Fibroblast of skin of right quadriceps (primary cell): Measurements from ENCODE around the gene CCL18.
"Not testable (repeated sequence)": the region's sequence is repeated elsewhere in the genome, so short reads cannot be mapped to it uniquely, and the experiment has no call there.

ENCODE experiments used
- DNase-seq: peaks from one replicate; pipeline ENCODE4 v3.0.0-alpha.2; 2013

Gene CCL18

GRCh38 chr17:36072431-36073121 lies 8.5 kb downstream of the CCL18 start:
- DNase-seq, result peak; percentile 12

- no peak for DNase-seq
Measured at GRCh38 chr17:36074365-36074764, 10.3 kb downstream of the CCL18 start.

DNA sequence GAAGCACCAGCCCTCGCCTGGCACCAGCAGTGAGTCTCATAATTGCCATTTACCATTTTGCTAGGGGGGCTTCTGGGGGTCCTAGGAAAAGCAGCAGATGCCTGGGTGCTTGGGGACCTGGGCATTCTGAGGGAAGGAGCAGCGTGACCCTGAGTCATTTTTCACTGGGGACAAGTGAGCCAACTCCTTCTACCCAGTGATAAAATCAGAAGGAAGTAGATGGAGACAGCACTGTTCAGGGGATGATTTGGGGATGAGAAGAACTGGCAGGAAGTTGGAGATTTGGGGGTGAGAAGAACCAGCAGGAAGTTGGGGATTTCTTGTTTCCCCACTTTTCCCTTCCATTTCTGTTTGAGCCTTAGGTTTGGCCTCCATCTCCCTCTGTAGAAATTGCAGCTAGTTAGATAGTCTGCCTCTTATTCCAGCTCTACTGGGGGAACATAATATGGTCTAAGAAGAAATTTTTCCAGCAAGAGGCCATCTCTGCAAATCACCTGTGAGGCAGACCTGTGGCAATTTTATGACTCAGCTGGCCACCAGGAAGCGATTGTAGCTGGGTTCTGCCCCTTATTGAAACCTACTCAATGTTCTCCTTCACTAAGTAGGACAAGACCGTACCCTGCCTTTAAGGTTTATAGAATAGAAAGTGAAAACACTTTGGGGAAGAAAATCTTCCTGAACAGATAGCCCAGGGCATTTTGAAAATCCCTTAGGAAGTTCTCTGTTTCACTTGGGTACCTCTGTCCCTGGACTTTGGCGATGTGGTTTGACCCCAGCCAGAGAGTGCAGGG lies 17.8 kb downstream of the CCL18 start:
- not testable (repeated sequence) for DNase-seq

- not testable (repeated sequence) for DNase-seq
Measured at GRCh38 chr17:36082482-36083120, 18.5 kb downstream of the CCL18 start.

DNA sequence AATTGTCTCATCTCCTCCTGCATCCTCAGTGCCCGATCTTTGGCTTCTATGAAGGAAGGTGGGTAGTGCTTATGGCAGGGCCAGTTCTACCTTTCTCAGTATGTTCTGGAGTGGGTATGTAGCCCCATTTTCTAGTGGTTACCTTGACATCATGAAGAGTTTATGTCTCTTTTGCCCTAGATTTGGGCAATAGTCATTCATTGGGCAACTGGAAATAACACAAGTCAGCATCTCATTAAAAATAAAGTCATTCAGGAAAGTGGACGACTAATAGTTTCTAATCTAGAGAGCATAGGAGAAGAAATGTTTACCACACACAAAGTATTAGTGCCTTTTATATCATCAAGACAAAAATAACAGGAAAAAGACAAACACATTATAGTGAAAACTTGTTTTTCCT lies 19.6 kb downstream of the CCL18 start:
- not testable (repeated sequence) for DNase-seq

- peak; percentile 1 for DNase-seq
Measured at GRCh38 chr17:36085765-36086164, 21.7 kb downstream of the CCL18 start.

- DNase-seq, result no peak
Measured at GRCh38 chr17:36086791-36087190, 22.7 kb downstream of the CCL18 start.

GRCh38 chr17:36087471-36087870 lies 23.4 kb downstream of the CCL18 start:
- not testable (repeated sequence) for DNase-seq

- not testable (repeated sequence) for DNase-seq
Measured at GRCh38 chr17:36087897-36088572, 24.0 kb downstream of the CCL18 start.

DNA sequence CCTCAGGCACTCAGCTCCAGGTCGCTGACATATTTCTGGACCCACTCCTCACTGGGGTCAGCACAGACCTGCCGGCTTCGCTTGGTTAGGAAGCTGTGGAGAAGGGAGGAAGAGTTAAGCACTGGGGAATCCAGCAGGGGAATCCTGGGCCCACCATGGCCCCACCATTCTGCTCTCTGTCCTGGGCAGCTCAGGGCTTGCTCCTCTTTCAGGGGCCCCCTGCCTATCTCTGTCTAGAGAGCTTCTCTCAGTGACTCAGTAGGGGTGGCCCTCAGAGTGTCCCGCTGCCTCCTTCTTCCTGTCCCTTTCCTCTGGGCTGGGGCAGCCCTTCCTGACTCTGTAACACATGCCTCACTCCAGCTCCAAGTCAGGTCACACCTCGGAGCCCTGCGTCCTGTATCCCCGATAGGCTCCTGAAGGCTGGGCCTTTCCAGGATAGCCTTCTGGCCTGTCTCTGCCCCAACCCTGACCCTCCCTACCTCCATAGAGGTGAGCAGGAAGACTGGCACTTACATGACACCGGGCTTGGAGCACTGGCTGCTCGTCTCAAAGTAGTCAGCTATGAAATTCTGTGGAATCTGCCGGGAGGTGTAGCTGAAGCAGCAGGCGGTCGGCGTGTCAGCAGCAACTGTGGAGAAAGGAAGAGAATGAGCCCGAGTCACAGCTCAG lies 24.7 kb downstream of the CCL18 start:
- DNase-seq, result no peak

- DNase-seq, result no peak
Measured at GRCh38 chr17:36089339-36089865, 25.3 kb downstream of the CCL18 start.

DNA sequence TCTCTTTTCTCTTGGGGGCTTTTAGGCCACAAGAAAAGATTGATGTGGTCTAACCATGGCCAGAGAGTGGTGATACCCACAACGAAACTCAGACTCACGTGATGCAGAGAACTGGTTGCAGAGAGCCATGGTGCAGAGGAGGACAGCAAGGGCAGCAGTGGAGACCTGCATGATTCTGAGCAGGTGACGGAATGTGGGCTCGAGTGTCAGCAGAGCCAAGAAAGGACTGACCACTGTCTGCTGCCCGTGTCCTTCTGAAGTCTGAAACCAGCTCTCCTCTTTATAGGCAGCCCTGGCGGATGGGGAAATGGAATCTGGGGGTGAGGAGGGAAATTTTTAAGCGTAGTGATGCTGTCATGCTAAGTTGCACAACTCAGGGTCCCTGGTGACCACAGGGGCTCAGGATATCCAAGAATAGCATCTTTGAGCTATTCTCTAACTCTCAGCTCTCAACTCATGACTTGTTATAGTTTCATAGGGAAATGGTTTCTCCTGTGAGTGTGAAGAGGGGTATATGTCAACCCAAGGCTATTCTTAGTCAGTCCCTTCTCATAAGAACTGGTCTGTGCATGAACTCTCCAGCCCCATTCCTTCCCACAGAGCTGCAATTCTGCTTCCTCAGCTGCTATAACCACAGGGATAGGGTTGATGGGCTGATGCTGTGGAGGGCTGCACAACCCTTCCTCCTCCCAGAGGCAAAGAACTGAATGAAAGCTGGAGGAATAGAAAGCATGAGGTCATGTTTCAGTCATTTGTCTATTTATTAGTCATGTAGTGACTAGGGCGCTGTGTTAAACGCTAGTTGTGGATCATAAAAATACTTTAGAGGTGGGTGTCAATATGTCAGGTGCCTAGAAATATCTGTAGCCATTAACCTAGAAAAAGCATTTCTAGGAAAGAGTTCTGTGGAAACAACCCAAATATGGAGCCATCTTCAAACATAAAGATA lies 26.1 kb downstream of the CCL18 start, which contains the start of gene CCL3:
Gene CCL3 (minus strand): TSS at position 256 of the 949 bp plus-strand sequence. CDS start 85 bp downstream, at position 171.
- no peak for DNase-seq

DNA sequence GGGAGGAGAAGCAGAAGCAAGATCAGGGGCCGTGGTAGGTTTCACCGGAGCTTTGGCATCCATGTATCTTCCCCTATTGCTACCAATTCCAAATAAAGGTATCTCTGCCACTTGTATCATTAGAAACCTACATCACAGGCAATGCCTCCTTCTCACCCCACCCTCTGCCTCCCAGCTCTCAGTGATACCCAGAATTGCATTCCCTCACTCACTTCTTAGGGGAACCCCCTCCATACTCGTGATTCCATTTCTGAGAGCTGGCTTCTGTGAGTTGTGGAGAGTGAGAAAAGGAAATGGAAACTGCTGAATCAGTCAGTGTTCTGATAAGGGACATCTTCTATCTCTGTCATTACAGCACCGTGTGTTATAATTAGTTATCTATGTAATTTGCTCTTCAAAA lies 28.2 kb downstream of the CCL18 start:
- no peak for DNase-seq

DNA sequence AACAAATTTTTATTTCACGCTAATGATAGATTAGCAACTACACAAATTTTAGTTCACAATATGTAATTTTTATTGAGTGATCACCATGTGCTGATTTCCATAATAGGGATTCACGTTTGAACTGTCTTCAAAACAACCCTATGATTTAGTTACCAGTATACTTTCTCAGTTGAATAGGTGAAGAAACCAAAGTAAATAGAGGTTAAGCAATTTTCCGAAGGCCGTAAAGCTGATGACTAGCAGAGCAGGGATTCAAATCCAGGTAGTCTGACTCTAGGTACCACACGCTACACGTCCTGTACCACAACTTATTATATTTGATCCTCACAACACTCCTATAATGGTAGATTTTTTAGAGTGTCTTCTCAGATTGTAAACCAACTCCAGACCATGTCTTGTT lies 28.6 kb downstream of the CCL18 start:
- DNase-seq, result not testable (repeated sequence)

- DNase-seq, result no peak
Measured at GRCh38 chr17:36094232-36094631, 30.2 kb downstream of the CCL18 start.

- DNase-seq, result no peak
Measured at GRCh38 chr17:36094746-36095145, 30.7 kb downstream of the CCL18 start.

DNA sequence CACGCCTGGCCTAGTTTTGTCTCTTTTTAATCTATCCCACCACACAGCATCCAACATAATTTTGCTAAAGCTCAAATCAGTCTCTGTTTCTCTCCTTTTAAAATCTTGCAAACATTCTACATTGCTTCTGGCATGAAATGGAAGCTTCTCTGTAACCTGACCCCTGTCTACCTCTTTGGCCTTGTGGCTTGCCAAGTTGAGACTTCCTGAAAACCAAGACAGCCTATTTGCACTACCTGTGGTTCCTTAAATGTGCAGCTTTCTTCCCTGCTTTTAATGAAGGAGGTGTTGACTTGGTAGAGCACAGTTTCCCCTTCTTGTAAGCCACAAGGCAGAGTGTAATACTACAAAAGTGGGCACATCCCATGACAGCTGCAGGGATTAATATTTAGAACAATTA lies 31.9 kb downstream of the CCL18 start:
- DNase-seq, result no peak

GRCh38 chr17:36099004-36099403 lies 34.9 kb downstream of the CCL18 start:
- DNase-seq, result not testable (repeated sequence)

DNA sequence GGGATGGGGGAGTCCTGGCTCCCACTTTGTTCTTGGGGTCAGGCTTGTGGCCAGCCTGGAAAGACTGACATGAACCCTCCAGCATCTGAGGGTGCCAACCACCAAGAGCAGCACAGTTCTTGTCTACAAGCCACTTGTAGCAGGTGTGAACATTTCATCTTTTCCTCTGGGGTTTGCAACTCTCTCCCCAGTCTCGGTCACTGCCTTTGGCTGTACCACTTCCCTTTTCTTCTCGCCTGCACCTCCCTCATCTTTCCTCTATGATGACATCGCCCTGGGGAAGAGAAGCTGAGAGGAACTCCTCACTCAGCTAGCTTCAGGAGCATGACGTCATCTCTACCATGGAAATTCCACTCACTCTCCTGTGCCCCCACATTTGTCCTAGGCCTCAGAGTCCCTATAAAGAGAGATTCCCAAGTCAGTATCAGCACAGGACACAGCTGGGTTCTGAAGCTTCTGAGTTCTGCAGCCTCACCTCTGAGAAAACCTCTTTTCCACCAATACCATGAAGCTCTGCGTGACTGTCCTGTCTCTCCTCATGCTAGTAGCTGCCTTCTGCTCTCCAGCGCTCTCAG lies 39.4 kb downstream of the CCL18 start, which contains the start of gene CCL4:
Gene CCL4 (plus strand): TSS at position 427 of the 575 bp plus-strand sequence. CDS start 79 bp downstream, at position 506.
- not testable (repeated sequence) for DNase-seq

- not testable (repeated sequence) for DNase-seq
Measured at GRCh38 chr17:36104246-36104645, 40.2 kb downstream of the CCL18 start.
